GM12878 (cell line): ENCODE data around the gene PCCB. TPM values are rescaled to one million over a fixed set of nuclear protein-coding genes. Genes with fewer than 3 reads are reported as not detected.

Experiments
- ATAC-seq: fragments of 200-7000 bp; cut with Tn5 transposase; 3 replicates; pipeline ENCODE4 v1.9.1; 2020; ENCODE audit warnings: mild to moderate bottlenecking, moderate library complexity
- BruUV-seq: library from RNA; stranded (reverse); fragments of 400-500 nt; replicated peaks from 2 replicates; lab custom pipeline; 2021; lab: Mats Ljungman, UMichigan
- CTCF ChIA-PET: fragments of 300-600 bp; sonication (Branson Sonifier 250); formaldehyde crosslinking; extraction: SDS; loops from one replicate; lab custom pipeline; 2021; ENCODE audit warnings: inconsistent platforms; lab: Yijun Ruan, JAX
- POLR2A ChIA-PET: fragments of 350-600 bp; formaldehyde crosslinking; extraction: SDS; loops from one replicate; lab custom pipeline; 2021; ENCODE audit warnings: inconsistent platforms; lab: Charles Lee
- RAD21 ChIA-PET: fragments of 300-600 bp; sonication (Branson Sonifier 250); formaldehyde crosslinking; loops from one replicate; lab custom pipeline; 2023; ENCODE audit warnings: antibody characterized with exemption; ENCODE audit not compliant: unreplicated experiment; lab: Charles Lee
- SMC1A ChIA-PET: fragments of 300-600 bp; sonication (Branson Sonifier 250); formaldehyde crosslinking; loops from one replicate; lab custom pipeline; 2023; ENCODE audit not compliant: unreplicated experiment, uncharacterized antibody; lab: Charles Lee
- DNase-seq: peaks from one replicate; pipeline ENCODE4 v3.0.0-alpha.2; 2011; ENCODE audit warnings: low read depth, low spot score
- FAIRE-seq: peaks from 3 replicates; lab custom pipeline; 2011; peaks lifted over from hg19 to GRCh38; lab: Jason Lieb, UNC
- H2AFZ ChIP-seq: 2 replicates; pipeline ENCODE4 v1.6.0; 2011; ENCODE audit warnings: low read depth, low read length, control low read depth; ENCODE audit not compliant: control insufficient read depth
- H3K27ac ChIP-seq: 2 replicates; pipeline ENCODE4 v1.5.1; 2011; ENCODE audit warnings: control low read depth; ENCODE audit not compliant: control insufficient read depth, insufficient read depth
- H3K27me3 ChIP-seq, 2 experiments: replicated peaks in 1 of 2; 2 replicates each; pipeline versions ENCODE4 v1.6.0 to v1.6.1; 2011; ENCODE audit warnings: low read length in 1 of 2; ENCODE audit not compliant: control insufficient read depth in 2 of 2, insufficient read depth in 2 of 2
- H3K36me3 ChIP-seq, 2 experiments: 2 replicates each; pipeline ENCODE4 v1.5.1; 2011; ENCODE audit warnings: low read length in 1 of 2; ENCODE audit not compliant: control insufficient read depth in 2 of 2, insufficient read depth in 2 of 2
- H3K4me1 ChIP-seq: 2 replicates; pipeline ENCODE4 v1.6.1; 2011; ENCODE audit warnings: mild to moderate bottlenecking, low read length, moderate library complexity, mixed read lengths; ENCODE audit not compliant: control insufficient read depth, insufficient read depth
- H3K4me2 ChIP-seq: 2 replicates; pipeline ENCODE4 v1.6.0; 2011; ENCODE audit warnings: control low read depth; ENCODE audit not compliant: control insufficient read depth, insufficient read depth
- H3K4me3 ChIP-seq: fragments of 200-600 bp; sonication (generic); 2 replicates; pipeline ENCODE4 v1.5.1; 2016
- H3K79me2 ChIP-seq: 2 replicates; pipeline ENCODE4 v1.6.0; 2011; ENCODE audit warnings: low read length; ENCODE audit not compliant: control insufficient read depth, insufficient read depth
- H3K9ac ChIP-seq: 2 replicates; pipeline ENCODE4 v1.8.0; 2011; ENCODE audit warnings: low read length, control low read depth, mixed read lengths; ENCODE audit not compliant: control insufficient read depth, insufficient read depth
- H3K9me3 ChIP-seq: replicated peaks from 3 replicates; pipeline ENCODE4 v1.5.1; 2011; ENCODE audit warnings: mild to moderate bottlenecking, low read length; ENCODE audit not compliant: control insufficient read depth, insufficient read depth
- H4K20me1 ChIP-seq: 2 replicates; pipeline ENCODE4 v1.6.0; 2011; ENCODE audit not compliant: control insufficient read depth, insufficient read depth
- BACH1 ChIP-seq: fragments of 450-650 bp; IDR thresholded peaks from 2 replicates; pipeline ENCODE4 v1.6.1; 2017; ENCODE audit warnings: mild to moderate bottlenecking, borderline replicate concordance
- FOXK2 ChIP-seq: fragments of 450-650 bp; IDR thresholded peaks from 2 replicates; pipeline ENCODE4 v1.6.1; 2017; ENCODE audit warnings: mild to moderate bottlenecking, moderate library complexity
- MYC ChIP-seq: IDR thresholded peaks from 2 replicates; pipeline ENCODE4 v1.6.1; 2011; ENCODE audit warnings: mild to moderate bottlenecking, low read length, moderate library complexity, inconsistent platforms; ENCODE audit not compliant: insufficient read depth, insufficient replicate concordance, insufficient read length, severe bottlenecking
- NBN ChIP-seq: fragments of 450-650 bp; IDR thresholded peaks from 2 replicates; pipeline ENCODE4 v1.6.1; 2016
- RUNX3 ChIP-seq: IDR thresholded peaks from 2 replicates; pipeline ENCODE4 v1.6.1; 2012; ENCODE audit warnings: low read length, inconsistent platforms
- ZBTB40 ChIP-seq: fragments of 450-650 bp; IDR thresholded peaks from 2 replicates; pipeline ENCODE4 v1.6.1; 2016; ENCODE audit warnings: mild to moderate bottlenecking, moderate library complexity, borderline replicate concordance
- WGBS: methylation state at CpG from one replicate; pipeline ENCODE4 v1.1.6; 2016; ENCODE audit warnings: low lambda C conversion rate; ENCODE audit not compliant: insufficient replicate concordance, insufficient coverage; ENCODE audit errors: missing lambda C conversion rate; 5-methylcytosine and 5-hydroxymethylcytosine counted together
- in situ Hi-C: fragments of 300-500 bp; cut with MboI; formaldehyde crosslinking; loops from 9 replicates; pipeline ENCODE4 v1.14.3; 2018; ENCODE audit warnings: mixed read lengths
- intact Hi-C: fragments of 100-400 bp; cut with micrococcal nuclease; formaldehyde crosslinking; loops from one replicate; pipeline ENCODE4 v1.14.2; 2022; ENCODE audit not compliant: unreplicated experiment
- polyA plus RNA-seq, 11 experiments: library from polyadenylated mRNA; depleted of rRNA in 4 of 11; unstranded in 6 of 11; stranded (reverse) in 5 of 11; fragments of >200 nt; fragmentation: Nextera tagmentation in 4 of 11; fragmentation: Illumina TruSeq in 1 of 11; extraction: Ambion mirVana in 4 of 11; extraction: Trizol in 1 of 11; gene quantifications; 1 replicate in 1 of 11; 2 replicates in 10 of 11; pipeline versions ENCODE4 v1.2.1 to v1.2.3, GENCODE V29; 2011 to 2016; ENCODE audit warnings: inconsistent platforms in 2 of 11, missing spikeins in 2 of 11, low read depth in 1 of 11
- total RNA-seq, 4 experiments: library from RNA; depleted of rRNA in 3 of 4; stranded (reverse); fragments of >200 nt in 3 of 4; fragmentation: Illumina TruSeq in 1 of 4; extraction: Trizol in 1 of 4; gene quantifications; 2 replicates each; pipeline versions ENCODE4 v1.2.1 to v1.2.3, GENCODE V29; 2013 to 2021
- TF ChIP-seq, protein P1 (sequence below): fragments of 450-650 bp; IDR thresholded peaks from 2 replicates; pipeline ENCODE4 v1.6.1; 2017; ENCODE audit warnings: mild to moderate bottlenecking, moderate library complexity

Gene PCCB
- total and polyA plus RNA-seq, 10 of the 15 experiments (the other 5 are each of a cell fraction or from before 2014, with no cell fraction given), result 67.2 to 133 (median 86.9) TPM

GRCh38 chr3:136236109-136236508, 14.0 kb upstream of the PCCB start:
- Histone ChIP-seq H3K4me1 (no peaks in the 10 kb centered on the region), H3K9ac (no peak overlapping the region), H3K79me2 (no peaks in the 10 kb centered on the region), H2AFZ (no peak overlapping the region), H3K27me3 (peaks cover 0 to 2% of the 10 kb centered on the region in 2 experiments; a peak in 2 of 4 replicates), H3K4me2 (no peak overlapping the region), H3K36me3 (no peaks in the 10 kb centered on the region), H3K9me3 (no peaks in the 10 kb centered on the region), H4K20me1 (no peaks in the 10 kb centered on the region), H3K4me3 (no peak overlapping the region), H3K27ac (no peak overlapping the region)
- WGBS, result 38% methylated on average over 2 of the region's 2 CpGs
- ATAC-seq (no peak), DNase-seq (no peak), FAIRE-seq (no peak)
- ChIA-PET SMC1A (no interaction called here), CTCF (no interaction called here), RAD21 (no interaction called here), POLR2A (no interaction called here)
- intact Hi-C loops, result no loop called here
- BruUV-seq, result no TSS peak
- TF ChIP-seq, protein P1, sequence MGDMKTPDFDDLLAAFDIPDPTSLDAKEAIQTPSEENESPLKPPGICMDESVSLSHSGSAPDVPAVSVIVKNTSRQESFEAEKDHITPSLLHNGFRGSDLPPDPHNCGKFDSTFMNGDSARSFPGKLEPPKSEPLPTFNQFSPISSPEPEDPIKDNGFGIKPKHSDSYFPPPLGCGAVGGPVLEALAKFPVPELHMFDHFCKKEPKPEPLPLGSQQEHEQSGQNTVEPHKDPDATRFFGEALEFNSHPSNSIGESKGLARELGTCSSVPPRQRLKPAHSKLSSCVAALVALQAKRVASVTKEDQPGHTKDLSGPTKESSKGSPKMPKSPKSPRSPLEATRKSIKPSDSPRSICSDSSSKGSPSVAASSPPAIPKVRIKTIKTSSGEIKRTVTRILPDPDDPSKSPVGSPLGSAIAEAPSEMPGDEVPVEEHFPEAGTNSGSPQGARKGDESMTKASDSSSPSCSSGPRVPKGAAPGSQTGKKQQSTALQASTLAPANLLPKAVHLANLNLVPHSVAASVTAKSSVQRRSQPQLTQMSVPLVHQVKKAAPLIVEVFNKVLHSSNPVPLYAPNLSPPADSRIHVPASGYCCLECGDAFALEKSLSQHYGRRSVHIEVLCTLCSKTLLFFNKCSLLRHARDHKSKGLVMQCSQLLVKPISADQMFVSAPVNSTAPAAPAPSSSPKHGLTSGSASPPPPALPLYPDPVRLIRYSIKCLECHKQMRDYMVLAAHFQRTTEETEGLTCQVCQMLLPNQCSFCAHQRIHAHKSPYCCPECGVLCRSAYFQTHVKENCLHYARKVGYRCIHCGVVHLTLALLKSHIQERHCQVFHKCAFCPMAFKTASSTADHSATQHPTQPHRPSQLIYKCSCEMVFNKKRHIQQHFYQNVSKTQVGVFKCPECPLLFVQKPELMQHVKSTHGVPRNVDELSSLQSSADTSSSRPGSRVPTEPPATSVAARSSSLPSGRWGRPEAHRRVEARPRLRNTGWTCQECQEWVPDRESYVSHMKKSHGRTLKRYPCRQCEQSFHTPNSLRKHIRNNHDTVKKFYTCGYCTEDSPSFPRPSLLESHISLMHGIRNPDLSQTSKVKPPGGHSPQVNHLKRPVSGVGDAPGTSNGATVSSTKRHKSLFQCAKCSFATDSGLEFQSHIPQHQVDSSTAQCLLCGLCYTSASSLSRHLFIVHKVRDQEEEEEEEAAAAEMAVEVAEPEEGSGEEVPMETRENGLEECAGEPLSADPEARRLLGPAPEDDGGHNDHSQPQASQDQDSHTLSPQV, result no peak
- TF ChIP-seq ZBTB40 (no peak), NBN (no peak), FOXK2 (no peak), MYC (no peak), BACH1 (no peak), RUNX3 (no peak)
- in situ Hi-C loops, result no loop called here
